ENCODE data around the gene TEX264. TPM values are rescaled to one million over a fixed set of nuclear protein-coding genes. Genes with fewer than 3 reads are reported as not detected.

The TEX264 gene
- total RNA-seq, 1 experiment from 2014 or later, result 11.8 TPM

GRCh38 chr3:51671734-51672475 lies 853 bp downstream of the TEX264 start:
- TF ChIP-seq IRF2 (CRISPR knock-in tag; IDR thresholded peaks at IDR 0.05; ENCODE audit: borderline replicate concordance, low read depth) (no peak), HMGXB4 (CRISPR knock-in tag; IDR thresholded peaks at IDR 0.05) (peak; percentile 46; the same call in 1 of the 2 replicates), ETV6 (CRISPR knock-in tag; IDR thresholded peaks at IDR 0.05) (peak; percentile 44), ESRRA (CRISPR knock-in tag; IDR thresholded peaks at IDR 0.05; ENCODE audit: borderline replicate concordance) (0 out of 2 replicates have a peak, but pooled peaks have one; percentile 63), GABPB1 (CRISPR knock-in tag; IDR thresholded peaks at IDR 0.05) (peak; percentile 34; the same call in 1 of the 2 replicates), ZNF317 (CRISPR knock-in tag; IDR thresholded peaks at IDR 0.05; ENCODE audit: borderline replicate concordance, low read depth) (0 out of 2 replicates have a peak, but pooled peaks have one; percentile 10), SMAD3 (CRISPR knock-in tag; IDR thresholded peaks at IDR 0.05; ENCODE audit: borderline replicate concordance) (peak; percentile 55; the same call in 1 of the 2 replicates), EMX1 (CRISPR knock-in tag; IDR thresholded peaks at IDR 0.05) (no peak), USF2 (CRISPR knock-in tag; IDR thresholded peaks at IDR 0.05) (peak; percentile 65)
- TF ChIP-seq, protein P1, sequence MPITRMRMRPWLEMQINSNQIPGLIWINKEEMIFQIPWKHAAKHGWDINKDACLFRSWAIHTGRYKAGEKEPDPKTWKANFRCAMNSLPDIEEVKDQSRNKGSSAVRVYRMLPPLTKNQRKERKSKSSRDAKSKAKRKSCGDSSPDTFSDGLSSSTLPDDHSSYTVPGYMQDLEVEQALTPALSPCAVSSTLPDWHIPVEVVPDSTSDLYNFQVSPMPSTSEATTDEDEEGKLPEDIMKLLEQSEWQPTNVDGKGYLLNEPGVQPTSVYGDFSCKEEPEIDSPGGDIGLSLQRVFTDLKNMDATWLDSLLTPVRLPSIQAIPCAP (CRISPR knock-in tag; IDR thresholded peaks at IDR 0.05), result no peak
- TF ChIP-seq, protein P2, sequence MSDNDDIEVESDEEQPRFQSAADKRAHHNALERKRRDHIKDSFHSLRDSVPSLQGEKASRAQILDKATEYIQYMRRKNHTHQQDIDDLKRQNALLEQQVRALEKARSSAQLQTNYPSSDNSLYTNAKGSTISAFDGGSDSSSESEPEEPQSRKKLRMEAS (CRISPR knock-in tag; IDR thresholded peaks at IDR 0.05), result peak; percentile 81
- TF ChIP-seq, protein P3, sequence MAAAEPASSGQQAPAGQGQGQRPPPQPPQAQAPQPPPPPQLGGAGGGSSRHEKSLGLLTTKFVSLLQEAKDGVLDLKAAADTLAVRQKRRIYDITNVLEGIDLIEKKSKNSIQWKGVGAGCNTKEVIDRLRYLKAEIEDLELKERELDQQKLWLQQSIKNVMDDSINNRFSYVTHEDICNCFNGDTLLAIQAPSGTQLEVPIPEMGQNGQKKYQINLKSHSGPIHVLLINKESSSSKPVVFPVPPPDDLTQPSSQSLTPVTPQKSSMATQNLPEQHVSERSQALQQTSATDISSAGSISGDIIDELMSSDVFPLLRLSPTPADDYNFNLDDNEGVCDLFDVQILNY (CRISPR knock-in tag; IDR thresholded peaks at IDR 0.05), result peak; percentile 75; the same call in 1 of the 2 replicates
- ChIA-PET POLR2A (interaction anchor here (0.8 kb wide), 1 partner anchor 10 kb away, joined by 6 read pairs; no protein-coding TSS in a partner anchor), CTCF (interaction anchor here (0.7 to 5.7 kb wide), 8 partner anchors 9 to 171 kb away, joined by 3 to 198 read pairs (median 4); partner anchors contain the start of gene DCAF1)
- peak; percentile 77 for ATAC-seq
- no peaks in the 10 kb centered on the region for H3K9me3 Mint-ChIP-seq
- peak overlapping the region; percentile 75 for H3K4me3 Mint-ChIP-seq
- H3K4me1 Mint-ChIP-seq, result peaks cover 35% of the 10 kb centered on the region
- DNase-seq (ENCODE audit: low spot score), result peak; percentile 76
- no peaks in the 10 kb centered on the region; the same call in 1 of the 2 replicates for H3K27me3 Mint-ChIP-seq (ENCODE audit: low read depth)
- peak overlapping the region; percentile 46 for H3K27ac Mint-ChIP-seq
- H3K36me3 Mint-ChIP-seq, result no peaks in the 10 kb centered on the region

DNA sequence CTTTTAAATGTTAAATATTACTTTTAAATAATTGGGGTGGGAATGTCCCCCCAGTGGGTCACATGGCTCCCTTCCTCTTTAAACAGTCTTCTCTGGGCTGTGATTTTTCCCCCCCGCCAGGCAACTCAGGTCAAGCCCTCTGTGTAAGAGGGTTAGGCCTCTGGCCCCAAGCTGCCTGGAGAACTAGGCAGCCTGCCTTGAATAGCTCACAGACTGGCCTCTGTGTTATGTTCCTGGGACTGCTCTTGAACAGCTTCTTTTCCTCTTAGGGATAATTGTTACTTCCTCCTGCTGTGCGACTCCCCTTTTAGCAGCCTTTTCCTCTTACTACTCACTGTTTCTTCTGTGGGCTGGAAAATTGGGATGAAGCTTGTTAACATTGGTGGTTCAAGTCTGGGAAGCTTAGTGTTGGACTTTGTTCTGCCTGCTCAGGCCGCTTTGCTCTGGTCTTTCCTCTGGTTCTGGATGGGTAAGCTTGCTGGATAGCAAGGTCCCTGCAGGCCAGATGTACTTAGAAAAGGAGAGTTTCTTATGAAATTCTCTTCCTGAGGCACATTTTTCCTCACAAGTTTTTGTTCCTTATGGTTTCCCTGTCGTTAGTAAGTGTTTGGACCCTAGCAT lies 2.2 kb downstream of the TEX264 start:
- Mint-ChIP-seq H3K27ac (peak overlapping the region; percentile 5; the same call in 1 of the 2 replicates), H3K36me3 (no peaks in the 10 kb centered on the region), H3K4me1 (peaks cover 34% of the 10 kb centered on the region), H3K9me3 (no peaks in the 10 kb centered on the region), H3K27me3 (ENCODE audit: low read depth) (no peaks in the 10 kb centered on the region; the same call in 1 of the 2 replicates), H3K4me3 (no peak overlapping the region)
- ChIA-PET POLR2A (no interaction called here), CTCF (interaction anchor here (2.6 to 5.7 kb wide), 3 partner anchors 8 to 172 kb away, joined by 8 to 198 read pairs (median 65); partner anchors contain the start of gene DCAF1)
- ATAC-seq (no peak), DNase-seq (ENCODE audit: low spot score) (no peak)
- TF ChIP-seq JUN (CRISPR knock-in tag; IDR thresholded peaks at IDR 0.05) (no peak), ZNF138 (CRISPR knock-in tag; conservative IDR thresholded peaks at IDR 0.05) (no peak), CREB1 (CRISPR knock-in tag; IDR thresholded peaks at IDR 0.05) (no peak), MYBL2 (CRISPR knock-in tag; IDR thresholded peaks at IDR 0.05) (no peak), TCF7 (CRISPR knock-in tag; IDR thresholded peaks at IDR 0.05; ENCODE audit: low read depth) (no peak), FOXJ3 (CRISPR knock-in tag; IDR thresholded peaks at IDR 0.05; ENCODE audit: borderline replicate concordance) (no peak), ZNF532 (CRISPR knock-in tag; IDR thresholded peaks at IDR 0.05; ENCODE audit: borderline replicate concordance) (no peak)
- TF ChIP-seq, protein P4, sequence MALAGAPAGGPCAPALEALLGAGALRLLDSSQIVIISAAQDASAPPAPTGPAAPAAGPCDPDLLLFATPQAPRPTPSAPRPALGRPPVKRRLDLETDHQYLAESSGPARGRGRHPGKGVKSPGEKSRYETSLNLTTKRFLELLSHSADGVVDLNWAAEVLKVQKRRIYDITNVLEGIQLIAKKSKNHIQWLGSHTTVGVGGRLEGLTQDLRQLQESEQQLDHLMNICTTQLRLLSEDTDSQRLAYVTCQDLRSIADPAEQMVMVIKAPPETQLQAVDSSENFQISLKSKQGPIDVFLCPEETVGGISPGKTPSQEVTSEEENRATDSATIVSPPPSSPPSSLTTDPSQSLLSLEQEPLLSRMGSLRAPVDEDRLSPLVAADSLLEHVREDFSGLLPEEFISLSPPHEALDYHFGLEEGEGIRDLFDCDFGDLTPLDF (CRISPR knock-in tag; IDR thresholded peaks at IDR 0.05), result no peak

Data from WTC11 (cell line).